Panc1 (cell line): ENCODE results near the gene RAI1. TPM values are rescaled to one million over a fixed set of nuclear protein-coding genes. Genes with fewer than 3 reads are reported as not detected.

Experiments used
- ATAC-seq: fragments of 200-7000 bp; cut with Tn5 transposase; 2 replicates; pipeline ENCODE4 v1.9.1; 2020; ENCODE audit warnings: mild to moderate bottlenecking, moderate library complexity
- BruUV-seq: library from RNA; stranded (reverse); fragments of 400-500 nt; replicated peaks from 2 replicates; lab custom pipeline; 2021; lab: Mats Ljungman, UMichigan
- CTCF ChIA-PET: fragments of 300-600 bp; sonication (Branson Sonifier 250); formaldehyde crosslinking; loops from one replicate; lab custom pipeline; 2022; ENCODE audit warnings: antibody characterized with exemption; lab: Charles Lee
- POLR2A ChIA-PET: fragments of 300-600 bp; sonication (Branson Sonifier 250); formaldehyde crosslinking; loops from one replicate; lab custom pipeline; 2022; ENCODE audit warnings: antibody characterized with exemption; lab: Charles Lee
- DNase-seq: peaks from one replicate; pipeline ENCODE4 v3.0.0-alpha.2; 2010; ENCODE audit warnings: low read depth, low spot score
- H3K27ac ChIP-seq: 2 replicates; pipeline ENCODE4 v1.5.1; 2011; ENCODE audit warnings: mild to moderate bottlenecking, low read length, inconsistent platforms
- H3K27me3 ChIP-seq: fragments of 200-500 bp; sonication (Bioruptor generic); 2 replicates; pipeline ENCODE4 v1.6.0; 2014; ENCODE audit warnings: low read length, inconsistent platforms; ENCODE audit not compliant: control insufficient read depth, insufficient read depth
- H3K36me3 ChIP-seq: fragments of 200-500 bp; sonication (Bioruptor generic); 2 replicates; pipeline ENCODE4 v1.5.1; 2014; ENCODE audit warnings: inconsistent platforms, mild to moderate bottlenecking, low read length, moderate library complexity; ENCODE audit not compliant: control insufficient read depth, insufficient read depth
- H3K4me1 ChIP-seq: 2 replicates; pipeline ENCODE4 v1.5.1; 2011; ENCODE audit warnings: inconsistent platforms, mild to moderate bottlenecking, low read length, moderate library complexity; ENCODE audit not compliant: control insufficient read depth, insufficient read depth
- H3K4me3 ChIP-seq, 2 experiments: 2 replicates each; pipeline ENCODE4 v1.5.1; 2011 to 2012; ENCODE audit warnings: low read depth in 2 of 2, low read length in 2 of 2, mild to moderate bottlenecking in 2 of 2, inconsistent platforms in 1 of 2, moderate library complexity in 1 of 2
- H3K9me3 ChIP-seq: fragments of 200-500 bp; sonication (Bioruptor generic); 2 replicates; pipeline ENCODE4 v1.5.1; 2014; ENCODE audit warnings: low read depth, mild to moderate bottlenecking, inconsistent platforms, low read length, moderate library complexity; ENCODE audit not compliant: control insufficient read depth, insufficient read depth
- CTCF ChIP-seq: fragments of 450-650 bp; IDR thresholded peaks from 2 replicates; pipeline ENCODE4 v1.5.1; 2017; ENCODE audit warnings: mild to moderate bottlenecking
- POLR2AphosphoS5 ChIP-seq: IDR thresholded peaks from 2 replicates; pipeline ENCODE4 v1.6.1; 2012; ENCODE audit warnings: mild to moderate bottlenecking, low read depth, low read length, moderate library complexity
- REST ChIP-seq, 2 experiments: IDR thresholded peaks; 2 replicates each; pipeline ENCODE4 v1.6.1; 2011 to 2012; ENCODE audit warnings: low read depth in 2 of 2, control low read depth in 1 of 2, low read length in 1 of 2, mild to moderate bottlenecking in 1 of 2, moderate library complexity in 1 of 2; ENCODE audit not compliant: insufficient read depth in 1 of 2
- SIN3A ChIP-seq: IDR thresholded peaks from 2 replicates; pipeline ENCODE4 v1.6.1; 2012; ENCODE audit warnings: low read depth, mild to moderate bottlenecking, low read length, moderate library complexity, borderline replicate concordance; ENCODE audit not compliant: insufficient read depth
- TCF7L2 ChIP-seq: IDR thresholded peaks from 2 replicates; pipeline ENCODE4 v1.6.1; 2011; ENCODE audit warnings: mild to moderate bottlenecking, low read depth, low read length, inconsistent platforms
- in situ Hi-C: cut with HindIII; loops from 2 replicates; pipeline ENCODE4 v1.10.0; 2016; ENCODE audit warnings: low sequenced_read_pairs, low pct_unique_long_range_greater_than_20kb
- intact Hi-C: fragments of 100-400 bp; cut with micrococcal nuclease; formaldehyde crosslinking; loops from one replicate; pipeline ENCODE4 v1.10.0; 2022; ENCODE audit not compliant: unreplicated experiment
- total RNA-seq: library from RNA; stranded (reverse); gene quantifications from one replicate; pipeline ENCODE4 v1.2.1, GENCODE V29; 2021; ENCODE audit not compliant: unreplicated experiment

RAI1 gene
- total RNA-seq, 1 experiment from 2014 or later = 51.0 TPM

GRCh38 chr17:17729620-17730249, 48.5 kb downstream of the RAI1 start:
- Histone ChIP-seq H3K27me3 (no peaks in the 10 kb centered on the region), H3K27ac (no peak overlapping the region), H3K4me1 (peaks cover 67% of the 10 kb centered on the region), H3K36me3 (no peaks in the 10 kb centered on the region), H3K4me3 (no peak overlapping the region), H3K9me3 (no peaks in the 10 kb centered on the region)
- in situ Hi-C loops = no loop called here
- peak; percentile 20 for DNase-seq
- no TSS peak for BruUV-seq
- TF ChIP-seq SIN3A (no peak), TCF7L2 (no peak), CTCF (no peak; the same call in 1 of the 2 replicates), POLR2AphosphoS5 (no peak), REST (IDR thresholded peaks at IDR 0.05; ENCODE audit: insufficient read depth in 1 of 2, low read depth in 2 of 2, low read length in 1 of 2) (no peak)
- ATAC-seq = peak; percentile 55
- POLR2A ChIA-PET = no interaction called here
- CTCF ChIA-PET = no interaction called here
- intact Hi-C loops = no loop called here

GRCh38 chr17:17730250-17730935, 49.1 kb downstream of the RAI1 start:
- in situ Hi-C loops = no loop called here
- Histone ChIP-seq H3K9me3 (no peaks in the 10 kb centered on the region), H3K27me3 (no peaks in the 10 kb centered on the region), H3K36me3 (no peaks in the 10 kb centered on the region), H3K4me3 (no peak overlapping the region), H3K27ac (no peak overlapping the region), H3K4me1 (peaks cover 63% of the 10 kb centered on the region)
- intact Hi-C loops = no loop called here
- BruUV-seq = no TSS peak
- ChIA-PET POLR2A (no interaction called here), CTCF (no interaction called here)
- no peak for DNase-seq
- no peak for ATAC-seq
- TF ChIP-seq SIN3A = no peak
- no peak for TF ChIP-seq CTCF
- TF ChIP-seq REST (IDR thresholded peaks at IDR 0.05; ENCODE audit: insufficient read depth in 1 of 2, low read depth in 2 of 2, low read length in 1 of 2) = no peak
- no peak for TF ChIP-seq TCF7L2
- no peak for TF ChIP-seq POLR2AphosphoS5
